NB4 (cell line): ENCODE results near the gene DOCK3.

Source experiments
- DNase-seq: peaks from one replicate; pipeline ENCODE4 v3.0.0; 2010; ENCODE audit warnings: low read depth
- H3K4me3 ChIP-seq: one replicate; pipeline ENCODE4 v1.5.1; 2011; ENCODE audit warnings: mild to moderate bottlenecking, low read depth, low read length, moderate library complexity
- CTCF ChIP-seq: IDR thresholded peaks from one replicate; pipeline ENCODE4 v1.5.1; 2012; ENCODE audit warnings: low read depth, low read length
- MAX ChIP-seq: IDR thresholded peaks from 2 replicates; pipeline ENCODE4 v1.6.1; 2011; ENCODE audit warnings: low read depth, low read length
- MYC ChIP-seq: IDR thresholded peaks from 2 replicates; pipeline ENCODE4 v1.6.1; 2011; ENCODE audit warnings: low read depth, low read length
- POLR2A ChIP-seq: IDR thresholded peaks from 2 replicates; pipeline ENCODE4 v1.6.1; 2011; ENCODE audit warnings: mild to moderate bottlenecking; ENCODE audit not compliant: insufficient read length; ENCODE audit errors: extremely low read depth

DOCK3 gene

GRCh38 chr3:51354172-51354571 lies 679.4 kb downstream of the DOCK3 start:
- no peak for DNase-seq
- TF ChIP-seq MYC (no peak), POLR2A (no peak), CTCF (no peak), MAX (no peak)

GRCh38 chr3:51354731-51355615 lies 680.2 kb downstream of the DOCK3 start:
- DNase-seq: no peak
- no peak overlapping the region for H3K4me3 ChIP-seq
- no peak for TF ChIP-seq MAX
- no peak for TF ChIP-seq MYC
- no peak for TF ChIP-seq CTCF
- no peak for TF ChIP-seq POLR2A

More at GRCh38 chr3:51354172-51354571, 679.4 kb downstream of the DOCK3 start:
- no peak overlapping the region for H3K4me3 ChIP-seq

- no peak for DNase-seq
- H3K4me3 ChIP-seq: no peak overlapping the region
- TF ChIP-seq CTCF (no peak), POLR2A (no peak), MAX (no peak), MYC (no peak)
Measured at GRCh38 chr3:51355891-51356578, 681.3 kb downstream of the DOCK3 start.

- no peak for DNase-seq
- TF ChIP-seq POLR2A: no peak
- TF ChIP-seq MYC: no peak
- TF ChIP-seq MAX: no peak
- no peak for TF ChIP-seq CTCF
- no peak overlapping the region for H3K4me3 ChIP-seq
Measured at GRCh38 chr3:51357856-51358255, 683.1 kb downstream of the DOCK3 start.

GRCh38 chr3:51358981-51359380 lies 684.3 kb downstream of the DOCK3 start:
- no peak for DNase-seq
- TF ChIP-seq POLR2A: no peak
- no peak overlapping the region for H3K4me3 ChIP-seq

GRCh38 chr3:51360806-51361205 lies 686.1 kb downstream of the DOCK3 start:
- no peak for DNase-seq
- TF ChIP-seq CTCF (no peak), MYC (no peak), MAX (no peak), POLR2A (no peak)

More at GRCh38 chr3:51360806-51361205, 686.1 kb downstream of the DOCK3 start:
- no peak overlapping the region for H3K4me3 ChIP-seq
